Epithelial cell of proximal tubule (primary cell): ENCODE results near the gene ZNF382. TPM values are rescaled to one million over a fixed set of nuclear protein-coding genes. Genes with fewer than 3 reads are reported as not detected.
A peak's percentile ranks its signal among the peaks of the same experiment; 100 is the strongest.
"Not testable (repeated sequence)": the region's sequence is repeated elsewhere in the genome, so short reads cannot be mapped to it uniquely, and the experiment has no call there.

ENCODE experiments used
- DNase-seq: peaks from one replicate; pipeline ENCODE4 v3.0.0-alpha.2; 2011; ENCODE audit warnings: low read depth
- H3K4me3 ChIP-seq: 2 replicates; pipeline ENCODE4 v1.5.1; 2011; ENCODE audit warnings: low read depth, mild to moderate bottlenecking, low read length
- total RNA-seq: library from RNA; depleted of rRNA; stranded (reverse); fragments of >200 nt; gene quantifications from 2 replicates; pipeline ENCODE4 v1.2.3, GENCODE V29; 2015
- TF ChIP-seq, protein P1 (sequence below): conservative IDR thresholded peaks from 2 replicates; pipeline ENCODE4 v1.5.1; 2012; ENCODE audit warnings: low read depth, mild to moderate bottlenecking, low read length

ZNF382 gene
- total RNA-seq, 1 donor from 2014 or later = 8.6 TPM

GRCh38 chr19:36577271-36577996 is 27.7 kb upstream of the ZNF382 start:
- no peak overlapping the region for H3K4me3 ChIP-seq
- no peak for DNase-seq
- TF ChIP-seq, protein P1, sequence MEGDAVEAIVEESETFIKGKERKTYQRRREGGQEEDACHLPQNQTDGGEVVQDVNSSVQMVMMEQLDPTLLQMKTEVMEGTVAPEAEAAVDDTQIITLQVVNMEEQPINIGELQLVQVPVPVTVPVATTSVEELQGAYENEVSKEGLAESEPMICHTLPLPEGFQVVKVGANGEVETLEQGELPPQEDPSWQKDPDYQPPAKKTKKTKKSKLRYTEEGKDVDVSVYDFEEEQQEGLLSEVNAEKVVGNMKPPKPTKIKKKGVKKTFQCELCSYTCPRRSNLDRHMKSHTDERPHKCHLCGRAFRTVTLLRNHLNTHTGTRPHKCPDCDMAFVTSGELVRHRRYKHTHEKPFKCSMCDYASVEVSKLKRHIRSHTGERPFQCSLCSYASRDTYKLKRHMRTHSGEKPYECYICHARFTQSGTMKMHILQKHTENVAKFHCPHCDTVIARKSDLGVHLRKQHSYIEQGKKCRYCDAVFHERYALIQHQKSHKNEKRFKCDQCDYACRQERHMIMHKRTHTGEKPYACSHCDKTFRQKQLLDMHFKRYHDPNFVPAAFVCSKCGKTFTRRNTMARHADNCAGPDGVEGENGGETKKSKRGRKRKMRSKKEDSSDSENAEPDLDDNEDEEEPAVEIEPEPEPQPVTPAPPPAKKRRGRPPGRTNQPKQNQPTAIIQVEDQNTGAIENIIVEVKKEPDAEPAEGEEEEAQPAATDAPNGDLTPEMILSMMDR = no peak

- H3K4me3 ChIP-seq = no peak overlapping the region
- DNase-seq = no peak
- TF ChIP-seq, protein P1 = no peak
Observed at GRCh38 chr19:36579255-36579654, 25.9 kb upstream of the ZNF382 start.

DNA sequence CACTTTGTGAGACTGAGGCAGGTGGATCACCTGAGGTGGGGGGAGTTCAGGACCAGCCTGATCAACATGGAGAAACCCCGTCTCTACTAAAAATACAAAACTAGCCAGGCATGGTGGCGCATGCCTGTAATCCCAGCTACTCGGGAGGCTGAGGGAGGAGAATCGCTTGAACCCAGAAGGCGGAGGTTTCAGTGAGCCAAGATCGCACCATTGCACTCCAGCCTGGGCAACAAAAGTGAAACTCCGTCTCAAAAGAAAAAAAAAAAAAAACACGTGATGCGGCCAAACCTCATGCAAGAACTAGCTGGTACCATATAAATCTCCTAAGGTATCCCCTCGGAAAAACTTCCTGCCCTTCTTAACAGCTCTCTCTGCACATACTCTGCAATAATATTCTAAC is 2.4 kb upstream of the ZNF382 start:
- DNase-seq, H3K4me3 ChIP-seq: not testable (repeated sequence)

DNA sequence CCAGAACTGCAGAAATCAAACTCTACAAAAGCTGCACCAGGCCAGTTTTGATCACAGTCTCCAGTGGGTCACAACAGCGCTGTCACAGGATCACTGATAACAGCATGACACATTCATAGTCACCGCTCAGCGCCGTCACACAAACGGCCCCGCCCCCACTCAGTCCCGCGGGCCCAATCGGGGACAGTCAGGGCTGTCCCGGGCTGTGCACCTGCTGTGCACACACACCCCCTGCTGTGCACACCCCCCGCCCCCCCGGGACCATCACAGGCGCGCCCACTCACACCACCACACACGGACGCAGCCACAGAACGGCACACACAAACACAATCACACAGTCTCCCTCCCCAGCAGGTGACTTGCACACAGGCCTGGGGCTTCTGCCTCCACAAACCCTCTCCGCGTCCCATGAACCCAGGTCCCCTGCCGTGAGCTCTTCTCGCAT is 435 bp upstream of the ZNF382 start:
- H3K4me3 ChIP-seq = peak overlapping the region; percentile 95
- no peak for DNase-seq
- TF ChIP-seq, protein P1 = no peak

GRCh38 chr19:36605877-36606478 is 865 bp downstream of the ZNF382 start:
- TF ChIP-seq, protein P1 = no peak
- H3K4me3 ChIP-seq = peak overlapping the region; percentile 95
- no peak for DNase-seq

GRCh38 chr19:36627057-36627456 is 21.9 kb downstream of the ZNF382 start:
- TF ChIP-seq, protein P1 = no peak
- no peak for DNase-seq
- no peak overlapping the region for H3K4me3 ChIP-seq

GRCh38 chr19:36635342-36635741 is 30.2 kb downstream of the ZNF382 start:
- no peak for DNase-seq
- TF ChIP-seq, protein P1 = no peak
- no peak overlapping the region for H3K4me3 ChIP-seq
